Omental fat pad (tissue), 4 donors: ENCODE data around the gene THAP3. TPM values are rescaled to one million over a fixed set of nuclear protein-coding genes. Genes with fewer than 3 reads are reported as not detected.
A peak's percentile ranks its signal among the peaks of the same experiment; 100 is the strongest.

ENCODE experiments used
- ATAC-seq: fragments of 150-250 bp; one replicate; pipeline ENCODE4 v1.9.1; 2016; ENCODE audit warnings: mild to moderate bottlenecking, moderate library complexity; ENCODE audit not compliant: low FRiP score
- DNase-seq: peaks from one replicate; pipeline ENCODE4 v3.0.0-alpha.2; 2019; ENCODE audit warnings: low spot score
- CTCF ChIP-seq, 3 donors: fragments of 450-650 bp; IDR thresholded peaks; one replicate each; pipeline ENCODE4 v1.5.1; 2016 to 2017; ENCODE audit warnings: antibody characterized with exemption in 3 of 3, mild to moderate bottlenecking in 3 of 3, moderate library complexity in 2 of 3
- total RNA-seq, 4 donors: library from RNA; depleted of rRNA; stranded (reverse); fragments of >200 nt; gene quantifications; one replicate each; pipeline ENCODE4 v1.1.0, GENCODE V29; 2016

THAP3 gene
- total RNA-seq: 10 to 100 TPM; 11.6 to 35.0 (median 23.2) TPM

GRCh38 chr1:6624710-6625583 is at the start of gene THAP3:
THAP3 (plus strand) TSS chr1:6624868; CDS start chr1:6625219, 351 bp downstream.
- TF ChIP-seq CTCF (IDR thresholded peaks at IDR 0.05): no peak
- peak; percentile 92 for ATAC-seq
- DNase-seq: peak; percentile 65

GRCh38 chr1:6577831-6578525 is 46.7 kb upstream of the THAP3 start:
- peak; percentile 33 for ATAC-seq
- no peak for DNase-seq

GRCh38 chr1:6578624-6579373 is 45.9 kb upstream of the THAP3 start:
- DNase-seq (no peak), ATAC-seq (no peak)
- no peak for TF ChIP-seq CTCF (IDR thresholded peaks at IDR 0.05)

More at GRCh38 chr1:6577831-6578525, 46.7 kb upstream of the THAP3 start:
- TF ChIP-seq CTCF (IDR thresholded peaks at IDR 0.05): no peak

- no peak for TF ChIP-seq CTCF (IDR thresholded peaks at IDR 0.05)
- DNase-seq (peak; percentile 98), ATAC-seq (peak; percentile 94)
Measured at GRCh38 chr1:6579374-6580118, 45.1 kb upstream of the THAP3 start, which contains the start of gene ZBTB48. ZBTB48 (plus strand) TSS chr1:6579994; CDS start chr1:6580610, 616 bp downstream.

- no peak for TF ChIP-seq CTCF (IDR thresholded peaks at IDR 0.05)
- ATAC-seq (peak; percentile 30), DNase-seq (no peak)
Measured at GRCh38 chr1:6580119-6580592, 44.5 kb upstream of the THAP3 start.
